ENCODE results near the gene BFSP1. TPM values are rescaled to one million over a fixed set of nuclear protein-coding genes. Genes with fewer than 3 reads are reported as not detected.

BFSP1 gene
- total RNA-seq, 1 donor from 2014 or later, result 0.10 TPM

DNA sequence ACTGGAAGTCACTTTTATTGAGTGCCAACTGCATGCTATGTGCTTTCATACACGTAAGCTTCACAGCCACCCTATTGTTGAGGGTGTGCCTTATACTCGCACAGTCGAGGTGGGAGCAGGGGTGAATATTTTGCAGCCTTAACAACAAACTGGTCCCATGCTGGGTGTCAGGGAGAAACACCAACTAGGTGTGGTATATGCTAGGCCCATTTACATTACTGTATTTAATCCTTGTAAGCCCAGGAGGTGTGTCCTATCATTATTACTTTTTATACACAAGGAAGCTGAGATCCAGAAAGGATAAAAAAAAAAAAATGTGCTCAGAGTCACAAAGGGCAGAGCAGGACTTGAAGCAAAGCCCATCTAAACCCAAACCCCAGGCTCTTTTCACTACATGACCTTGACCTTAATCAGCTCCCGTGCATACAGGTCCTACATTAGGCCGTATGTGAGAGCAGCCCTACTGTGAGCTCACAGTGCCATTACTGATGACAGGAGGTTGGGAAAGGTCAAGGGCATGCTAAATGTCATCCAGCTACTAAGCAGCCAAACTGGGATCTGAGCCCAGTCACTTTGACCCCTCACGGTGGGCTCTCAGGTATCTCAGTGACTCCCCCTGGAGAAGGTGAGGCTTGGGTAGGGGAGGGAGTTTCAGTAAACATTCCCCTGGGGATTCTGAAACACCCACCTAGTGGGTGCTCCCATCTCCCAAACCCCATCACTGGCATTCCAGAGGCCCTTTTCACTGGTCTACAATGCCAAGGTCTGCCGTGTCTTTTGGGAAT lies 61.7 kb downstream of the BFSP1 start:
- ATAC-seq, result no peak
- no peak for DNase-seq (ENCODE audit: low spot score)

DNA sequence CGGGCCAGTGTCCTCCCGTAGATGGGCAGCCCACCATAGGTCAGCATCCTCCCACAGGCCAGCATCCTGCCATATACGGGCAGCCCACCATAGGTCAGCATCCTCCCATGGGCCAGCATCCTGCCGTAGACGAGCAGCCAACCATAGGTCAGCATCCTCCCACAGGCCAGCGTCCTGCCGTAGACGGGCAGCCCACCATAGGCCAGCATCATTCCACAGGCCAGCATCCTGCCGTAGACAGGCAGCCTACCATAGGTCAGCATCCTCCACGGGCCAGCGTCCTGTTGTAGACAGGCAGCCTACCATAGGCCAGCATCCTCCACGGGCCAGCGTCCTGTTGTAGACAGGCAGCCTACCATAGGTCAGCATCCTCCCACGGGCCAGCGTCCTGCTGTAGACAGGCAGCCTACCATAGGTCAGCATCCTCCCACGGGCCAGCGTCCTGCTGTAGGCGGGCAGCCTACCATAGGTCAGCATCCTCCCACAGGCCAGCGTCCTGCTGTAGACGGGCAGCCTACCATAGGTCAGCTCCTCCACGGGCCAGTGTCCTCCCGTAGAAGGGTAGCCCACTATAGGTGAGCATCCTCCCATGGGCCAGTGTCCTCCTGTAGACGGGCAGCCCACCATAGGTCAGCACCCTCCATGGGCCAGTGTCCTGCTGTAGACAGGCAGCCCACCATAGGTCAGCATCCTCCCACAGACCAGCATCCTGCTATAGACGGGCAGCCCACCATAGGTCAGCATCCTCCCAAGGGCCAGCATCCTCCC lies 62.9 kb downstream of the BFSP1 start:
- ATAC-seq (no peak), DNase-seq (ENCODE audit: low spot score) (no peak)

DNA sequence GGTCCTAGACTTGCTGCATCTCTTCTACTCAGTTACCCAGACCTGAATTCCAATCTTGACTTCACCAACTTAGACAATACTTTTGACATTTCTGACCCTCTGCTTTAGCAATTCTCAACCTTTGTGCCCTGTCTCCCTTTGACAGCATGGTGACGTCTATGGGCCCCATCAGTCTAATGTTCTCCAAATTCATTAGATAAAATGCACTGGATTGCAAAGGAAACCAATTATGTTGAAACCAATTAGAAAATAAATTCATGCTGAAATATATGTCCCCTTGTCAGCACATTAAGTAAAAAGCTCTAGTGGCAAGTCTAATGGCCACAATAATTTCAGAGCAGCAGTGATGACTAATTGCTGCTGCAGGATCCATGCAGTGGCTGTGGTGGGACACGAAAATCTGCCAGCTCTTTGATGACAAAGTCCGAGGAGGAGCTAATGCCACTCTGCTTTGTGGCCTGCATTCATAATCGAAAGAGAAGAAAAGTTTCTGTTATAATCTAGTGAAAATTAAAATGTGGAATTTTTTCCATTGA lies 64.0 kb downstream of the BFSP1 start:
- DNase-seq (ENCODE audit: low spot score) (no peak), ATAC-seq (no peak)

DNA sequence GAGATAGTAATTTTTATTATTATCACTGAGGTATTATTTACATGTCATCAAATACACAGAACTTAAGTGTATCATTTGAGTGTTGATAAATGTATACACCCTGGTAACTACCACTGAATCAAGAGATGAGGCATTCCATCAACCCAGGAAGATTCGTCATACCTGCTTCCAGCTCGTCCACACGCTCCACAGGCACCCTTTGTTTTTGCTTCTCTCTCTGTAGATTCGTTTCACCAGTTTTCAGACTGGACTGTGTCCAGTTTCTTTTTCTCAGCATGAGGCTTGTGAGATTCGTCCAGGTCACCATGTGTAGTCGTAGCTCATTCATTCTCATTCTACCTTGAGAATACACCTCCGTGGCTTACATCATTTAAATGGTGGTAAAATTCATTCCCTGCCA lies 64.5 kb downstream of the BFSP1 start:
- no peak for DNase-seq (ENCODE audit: low spot score)
- ATAC-seq, result no peak

DNA sequence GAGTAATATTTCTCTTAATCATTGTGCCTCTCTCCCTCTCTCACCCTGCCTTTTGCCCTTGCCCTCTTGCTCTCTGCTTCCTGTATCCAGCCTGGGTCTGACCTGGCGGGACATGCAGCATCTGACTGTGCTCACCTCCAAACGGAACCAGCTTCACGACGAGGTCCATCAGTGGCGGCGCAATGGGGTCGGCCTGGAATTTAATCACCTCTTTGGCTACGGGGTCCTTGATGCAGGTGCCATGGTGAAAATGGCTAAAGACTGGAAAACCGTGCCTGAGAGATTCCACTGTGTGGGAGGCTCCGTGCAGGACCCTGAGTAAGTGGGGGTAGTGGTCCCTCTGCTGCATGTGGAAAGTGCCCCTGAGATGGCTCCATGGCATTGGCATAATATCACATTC lies 65.9 kb downstream of the BFSP1 start:
- DNase-seq (ENCODE audit: low spot score), result no peak
- ATAC-seq, result no peak

DNA sequence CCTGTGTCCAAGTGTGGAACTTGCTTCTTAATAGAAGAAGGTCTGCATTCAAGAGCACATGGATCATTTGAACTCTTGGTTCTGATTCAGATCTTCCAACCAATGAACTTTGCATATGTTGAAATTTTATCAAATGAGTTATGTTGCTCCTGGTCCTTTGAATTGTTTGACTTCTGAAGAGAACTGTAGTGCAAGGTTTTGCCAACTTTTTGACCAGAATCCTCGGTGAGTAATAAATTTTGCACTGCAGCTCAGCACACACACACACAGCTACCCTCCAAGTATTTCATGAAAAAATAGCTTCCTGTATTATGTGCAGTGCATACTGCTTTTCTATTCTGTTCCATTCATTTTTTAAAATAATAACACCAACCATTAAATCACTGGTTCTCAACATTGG lies 67.5 kb downstream of the BFSP1 start:
- ATAC-seq (no peak), DNase-seq (ENCODE audit: low spot score) (no peak)

DNA sequence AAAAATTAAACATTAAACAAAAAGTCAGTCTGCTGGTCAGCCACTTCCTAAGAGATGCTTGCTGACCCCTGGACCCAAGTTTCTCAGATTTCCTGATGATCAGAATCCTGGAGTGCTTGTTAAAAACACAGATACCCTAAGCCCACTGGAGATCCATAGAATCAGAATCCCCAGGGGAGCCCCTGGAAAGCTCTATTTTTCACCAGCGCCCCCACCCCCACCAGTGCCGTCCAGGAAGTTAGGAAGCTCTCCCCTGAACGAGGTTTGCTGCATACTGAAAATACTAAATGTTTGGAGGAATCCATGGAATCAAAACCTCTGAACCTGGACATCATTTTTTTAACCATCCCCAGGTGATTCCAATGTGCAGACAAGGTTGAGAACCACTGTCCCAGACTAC lies 69.2 kb downstream of the BFSP1 start:
- DNase-seq (ENCODE audit: low spot score) (no peak), ATAC-seq (no peak)

DNA sequence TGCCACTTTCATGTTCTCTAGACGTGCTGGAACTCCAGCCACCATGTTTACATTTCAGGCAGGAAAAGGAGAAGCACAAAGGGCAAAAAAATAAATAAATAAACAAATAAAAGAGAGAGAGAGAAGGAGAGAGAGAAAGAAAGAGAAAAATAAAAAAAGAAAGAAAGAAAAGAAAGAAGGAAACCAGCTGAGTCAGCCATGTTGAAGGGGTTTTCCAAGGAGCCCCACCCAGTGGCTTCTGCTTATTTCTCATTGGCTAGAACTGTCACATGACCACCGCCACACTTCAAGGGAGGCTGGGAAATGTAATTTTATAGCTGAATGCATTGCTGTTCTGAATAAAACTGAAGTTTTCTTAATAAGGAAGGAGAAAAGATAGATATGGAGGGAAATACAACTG lies 71.1 kb downstream of the BFSP1 start:
- DNase-seq (ENCODE audit: low spot score), result no peak
- no peak for ATAC-seq

DNA sequence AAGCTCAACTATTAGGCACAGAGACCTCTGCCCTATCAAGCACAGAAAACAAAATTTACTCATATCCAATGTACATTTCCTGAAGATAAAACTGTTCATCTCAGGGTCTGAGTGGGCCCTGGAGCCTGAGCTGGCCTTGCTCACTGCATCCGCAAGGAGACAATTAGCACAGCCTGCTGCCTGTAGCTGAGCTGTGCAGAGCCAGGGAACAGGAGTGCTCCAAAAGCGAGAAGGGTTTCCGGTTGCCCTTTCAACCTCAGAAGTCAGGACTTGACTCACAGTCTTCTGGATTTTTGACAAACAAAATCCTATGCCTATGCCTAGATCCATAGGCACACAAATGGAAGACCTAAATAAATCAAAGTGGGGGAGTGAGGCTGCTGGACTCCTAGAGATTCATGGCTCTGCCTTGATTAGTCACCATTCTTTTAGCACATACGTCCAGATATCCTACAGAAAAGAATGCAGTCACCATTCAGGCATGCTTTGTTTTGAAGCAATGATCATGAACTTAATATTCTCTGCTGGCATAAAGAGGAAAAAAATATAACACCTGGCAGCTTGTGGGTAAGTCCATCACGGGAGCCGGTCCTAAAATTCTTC lies 73.5 kb downstream of the BFSP1 start:
- ATAC-seq, result no peak

DNA sequence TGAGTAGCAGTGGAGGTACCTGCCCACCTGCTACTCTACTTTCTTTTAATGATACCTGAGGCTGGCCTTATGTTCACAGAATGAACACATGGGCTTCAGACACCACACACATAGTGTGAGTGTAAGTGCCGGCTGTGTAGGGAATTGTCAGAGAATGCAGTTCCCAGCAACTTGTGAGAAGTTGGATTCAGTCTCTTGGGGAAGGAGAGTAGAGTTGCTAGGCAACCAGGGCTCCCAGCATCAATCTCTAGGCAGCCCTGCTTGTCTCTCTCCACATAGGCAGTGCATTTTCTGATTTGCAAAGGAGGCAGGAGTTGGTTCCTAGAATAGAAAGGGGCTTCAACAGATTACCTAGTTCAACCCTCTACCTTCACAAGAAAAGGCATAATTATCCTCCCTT lies 74.1 kb downstream of the BFSP1 start:
- no peak for DNase-seq (ENCODE audit: low spot score)
- ATAC-seq, result no peak

More for the DNA sequence above, 73.5 kb downstream of the BFSP1 start:
- DNase-seq (ENCODE audit: low spot score), result no peak

DNA sequence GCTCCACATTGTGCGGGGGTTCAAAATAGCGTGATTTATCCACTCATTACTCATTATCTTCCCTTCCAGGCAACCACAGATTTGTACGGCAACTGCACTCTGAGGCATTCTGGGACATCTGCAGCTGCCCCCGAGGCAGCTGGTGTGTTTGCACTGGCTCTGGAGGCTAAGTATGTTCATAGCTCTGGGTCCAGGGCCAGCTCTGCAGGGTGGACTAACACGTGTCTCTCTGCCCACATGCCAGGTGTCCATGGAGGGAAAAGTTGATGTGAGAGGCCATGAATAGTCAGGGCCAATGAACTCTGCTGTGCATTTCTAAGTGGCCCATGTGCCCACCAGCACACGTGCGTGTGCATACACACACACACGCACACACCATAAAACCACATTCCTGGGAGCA lies 74.9 kb downstream of the BFSP1 start:
- DNase-seq (ENCODE audit: low spot score), result no peak

DNA sequence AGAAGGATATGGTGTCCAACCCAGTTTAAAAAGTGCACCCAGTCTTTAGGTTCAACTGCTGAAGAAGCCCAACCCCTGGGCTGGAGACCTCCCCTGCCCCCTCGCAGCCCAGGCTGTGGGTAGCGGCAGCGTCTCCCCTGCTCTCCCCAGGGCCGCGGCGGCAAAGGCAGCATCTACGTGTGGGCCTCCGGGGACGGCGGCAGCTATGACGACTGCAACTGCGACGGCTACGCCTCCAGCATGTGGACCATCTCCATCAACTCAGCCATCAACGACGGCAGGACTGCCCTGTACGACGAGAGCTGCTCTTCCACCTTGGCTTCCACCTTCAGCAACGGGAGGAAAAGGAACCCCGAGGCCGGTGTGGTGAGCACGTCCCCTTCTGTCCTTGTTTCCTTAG lies 77.6 kb downstream of the BFSP1 start:
- no peak for DNase-seq (ENCODE audit: low spot score)
- ATAC-seq, result no peak

More for the DNA sequence above, 74.9 kb downstream of the BFSP1 start:
- ATAC-seq, result no peak

DNA sequence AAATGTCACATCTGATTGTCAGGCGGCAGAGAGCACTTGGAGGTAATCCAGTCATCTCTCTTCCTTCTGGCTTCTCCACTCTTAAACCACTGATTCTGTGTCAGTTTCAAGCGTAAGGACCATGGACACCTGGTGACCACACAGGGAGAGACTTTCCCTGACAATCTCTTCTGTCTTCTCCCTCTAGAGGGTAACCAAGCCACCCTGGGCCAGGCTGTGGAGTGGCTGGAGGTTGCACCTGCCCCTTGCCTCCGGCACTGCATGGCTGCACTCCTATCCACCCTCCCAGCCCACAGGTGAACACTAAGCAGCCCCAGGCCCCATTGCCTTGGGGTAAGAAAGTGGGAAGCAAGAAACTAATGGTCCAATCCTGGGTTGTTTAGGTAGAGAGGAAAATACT lies 78.7 kb downstream of the BFSP1 start:
- ATAC-seq (no peak), DNase-seq (ENCODE audit: low spot score) (no peak)

DNA sequence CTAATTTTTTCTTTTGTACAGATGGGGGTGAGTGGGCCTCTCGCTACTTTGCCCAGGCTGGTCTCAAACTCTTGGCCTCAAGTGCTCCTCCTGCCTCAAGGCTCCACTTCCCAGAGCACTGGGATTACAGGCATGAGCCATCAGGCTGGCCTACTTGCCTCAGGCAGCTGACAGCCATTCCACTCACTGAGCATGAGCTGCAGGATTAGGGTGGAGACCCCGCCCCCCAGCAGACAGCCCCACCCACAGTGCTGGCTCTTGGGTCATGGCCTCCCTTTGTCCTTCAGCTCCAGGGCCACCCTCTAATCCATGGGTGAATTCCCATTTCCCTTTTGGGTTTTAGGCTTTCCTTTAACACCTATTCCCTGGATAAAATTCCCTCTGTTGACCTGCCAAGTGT lies 82.1 kb downstream of the BFSP1 start:
- ATAC-seq, result no peak
- no peak for DNase-seq (ENCODE audit: low spot score)

DNA sequence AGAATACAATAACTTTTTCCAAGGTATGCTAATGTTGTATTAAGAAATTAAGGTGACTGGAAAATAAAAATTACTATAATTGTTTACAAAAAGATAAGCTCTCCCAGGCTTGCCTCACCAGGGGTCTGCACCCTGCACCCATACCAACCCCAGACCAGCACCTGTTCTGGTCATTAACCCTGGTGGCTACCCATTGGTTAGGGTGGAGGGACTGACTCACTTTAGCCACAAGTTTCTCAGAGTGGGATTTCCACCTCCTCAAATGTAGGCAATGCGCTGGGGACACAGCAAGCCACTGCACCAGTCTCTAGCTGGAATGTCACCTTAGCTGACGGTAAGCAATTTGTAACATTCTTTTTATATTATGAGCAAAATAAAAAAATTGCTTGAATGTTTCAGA lies 83.1 kb downstream of the BFSP1 start:
- ATAC-seq, result no peak
- no peak for DNase-seq (ENCODE audit: low spot score)

DNA sequence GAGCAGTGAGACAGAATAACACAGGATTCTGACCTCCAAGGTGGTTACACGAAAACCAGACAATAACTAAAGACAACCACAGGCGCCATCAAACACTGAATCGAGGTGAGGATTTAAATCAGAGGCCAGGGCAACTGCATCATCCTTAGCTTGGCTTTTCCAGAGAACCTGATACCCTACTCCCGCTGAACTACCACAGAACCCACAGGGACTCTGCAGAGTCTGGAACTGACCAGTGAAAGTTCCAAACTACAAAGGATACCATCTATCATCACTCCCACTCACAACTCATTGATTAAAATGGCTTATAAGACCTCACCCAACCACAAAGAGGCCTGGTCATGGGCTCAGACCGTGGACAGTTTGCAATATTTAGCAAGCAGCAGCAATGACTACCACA lies 85.0 kb downstream of the BFSP1 start:
- DNase-seq (ENCODE audit: low spot score) (no peak), ATAC-seq (no peak)

DNA sequence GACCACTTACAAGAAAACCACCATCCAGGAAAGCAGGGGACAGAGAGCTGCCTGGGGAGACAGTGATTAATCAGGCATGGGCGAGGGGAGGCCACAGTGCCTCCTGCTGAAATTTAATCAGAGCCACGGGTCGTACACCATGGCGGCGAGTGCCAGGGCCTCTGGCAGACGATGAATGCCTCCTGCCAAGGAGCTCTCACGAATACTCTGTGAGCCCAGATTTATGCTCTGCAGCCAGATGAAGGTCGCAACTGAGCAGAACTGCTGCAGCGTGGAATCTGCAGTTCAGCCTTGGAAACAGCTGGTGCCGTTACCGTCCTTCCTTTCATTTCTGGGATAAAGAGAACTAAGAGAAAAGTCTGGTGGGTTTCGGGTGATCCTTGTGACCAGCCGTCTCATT lies 85.6 kb downstream of the BFSP1 start:
- ATAC-seq (no peak), DNase-seq (ENCODE audit: low spot score) (no peak)

DNA sequence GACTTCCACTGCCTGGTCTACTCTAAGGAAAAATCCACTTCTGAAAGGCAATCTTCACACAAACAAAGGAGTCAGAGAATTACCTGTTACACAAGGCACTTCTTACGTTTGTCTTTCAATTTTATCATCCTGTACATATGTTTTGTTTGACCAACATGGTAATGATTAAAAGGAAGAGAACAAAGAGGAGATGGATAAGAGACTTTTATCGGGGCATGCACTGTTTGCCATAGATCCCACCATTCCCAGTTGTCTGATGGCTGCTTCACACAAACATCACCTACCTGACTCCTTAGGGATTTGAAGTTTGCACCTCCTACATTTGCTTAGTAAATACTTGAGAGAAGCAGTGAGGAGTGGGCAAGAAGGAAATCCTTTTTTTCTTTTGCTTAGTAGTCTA lies 87.1 kb downstream of the BFSP1 start:
- DNase-seq (ENCODE audit: low spot score) (no peak), ATAC-seq (no peak)

Data from left lobe of liver (tissue), 2 donors.